GM21528 (cell line): ENCODE results near the gene TBC1D5.
"Not testable (repeated sequence)": the region's sequence is repeated elsewhere in the genome, so short reads cannot be mapped to it uniquely, and the experiment has no call there.

Experiments
- ATAC-seq: cut with Tn5 transposase; IDR thresholded peaks from one replicate; pipeline ENCODE4 v1.9.1; 2021; ENCODE audit warnings: mild to moderate bottlenecking, moderate library complexity; ENCODE audit not compliant: unreplicated experiment, low FRiP score

TBC1D5 gene

DNA sequence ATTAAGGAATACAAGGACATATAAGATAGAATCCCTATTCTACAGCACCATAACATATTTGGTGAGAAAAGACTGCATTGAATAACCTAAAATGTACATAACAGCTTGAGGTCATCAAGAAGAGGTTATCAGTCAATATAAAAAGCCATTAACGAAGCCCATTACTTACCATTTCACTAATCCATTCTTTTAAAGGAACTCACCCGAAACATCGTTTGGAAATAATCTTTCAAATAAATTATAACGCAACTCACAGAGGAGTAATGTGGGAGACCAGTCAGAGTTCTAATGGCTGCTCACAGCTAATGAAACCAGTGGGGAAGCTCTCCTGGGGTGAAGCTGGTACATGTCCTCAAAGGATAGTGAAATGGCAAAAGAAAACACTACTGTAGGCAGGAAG is 188.4 kb downstream of the TBC1D5 start:
- ATAC-seq: no peak

DNA sequence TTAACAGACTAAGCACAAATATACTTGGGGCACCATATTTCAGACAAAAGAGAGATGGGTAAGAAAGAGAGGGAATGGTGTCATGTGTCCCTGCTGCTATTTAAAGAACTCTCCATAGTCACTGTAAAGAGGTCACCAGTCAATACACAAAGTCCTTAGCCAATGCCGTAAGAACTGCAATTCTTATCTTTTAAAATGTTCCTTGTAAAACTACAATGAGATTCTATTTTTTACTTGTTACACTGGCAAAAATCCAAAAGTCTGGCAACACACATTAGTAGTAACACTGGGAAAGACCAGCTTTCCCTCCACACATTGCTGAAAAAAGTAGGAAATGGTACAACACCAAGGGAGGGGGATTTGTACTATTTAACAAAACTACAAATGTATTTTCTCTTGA is 189.4 kb downstream of the TBC1D5 start:
- ATAC-seq: no peak

DNA sequence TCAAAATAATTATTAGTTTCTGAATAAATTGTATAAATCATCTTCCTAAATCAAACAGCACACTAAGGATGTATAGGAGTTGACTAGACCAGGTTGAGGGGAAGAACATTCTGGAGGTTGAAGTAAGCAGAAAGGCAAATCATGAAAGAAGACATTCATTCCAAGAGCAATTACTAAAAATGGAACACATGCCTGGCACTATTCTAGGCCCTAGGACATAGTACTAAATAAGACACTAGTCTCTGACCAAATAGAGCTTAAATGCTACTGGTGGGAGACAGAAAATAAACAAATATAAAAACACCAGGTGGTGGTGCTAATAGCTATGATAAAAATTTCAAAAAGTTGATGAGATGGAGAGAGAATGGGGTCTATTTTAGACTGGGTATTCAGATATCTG is 190.1 kb downstream of the TBC1D5 start:
- ATAC-seq: no peak

DNA sequence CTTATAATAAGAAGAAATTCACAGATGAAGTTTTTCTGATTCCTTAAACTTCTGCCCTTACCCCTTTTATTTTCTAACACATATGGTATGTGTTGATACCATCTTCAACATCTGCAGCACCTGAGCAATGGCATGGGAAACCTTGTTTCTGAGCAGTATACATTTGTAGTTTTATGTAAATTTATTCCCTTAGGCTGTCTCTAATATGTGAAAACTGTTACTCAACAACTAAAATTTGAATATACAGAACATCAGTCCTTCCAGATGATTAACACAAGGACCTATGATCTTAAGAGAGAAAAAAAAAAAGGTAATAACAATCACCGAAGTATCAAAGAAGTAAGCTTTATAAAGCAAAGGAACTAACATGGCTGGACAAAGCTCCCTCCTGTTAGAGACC is 190.5 kb downstream of the TBC1D5 start:
- ATAC-seq: no peak

DNA sequence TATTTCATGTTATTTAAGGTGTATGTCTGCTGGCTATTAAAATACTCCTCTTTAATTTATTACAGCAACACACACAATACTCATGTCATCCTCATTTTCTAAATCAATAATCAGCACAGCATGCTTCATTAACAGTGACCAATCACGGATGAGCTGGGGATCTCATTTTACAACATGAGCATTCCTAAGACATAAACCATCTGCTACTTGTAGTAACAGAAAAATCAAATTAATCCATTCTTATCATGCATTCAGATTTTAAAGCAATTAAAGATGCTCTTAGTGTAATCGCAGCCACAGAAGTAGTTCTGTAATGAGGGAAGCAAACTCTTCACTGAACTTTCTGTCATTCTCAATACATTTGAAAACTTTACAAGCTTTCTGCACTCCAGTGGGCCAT is 191.1 kb downstream of the TBC1D5 start:
- no peak for ATAC-seq

DNA sequence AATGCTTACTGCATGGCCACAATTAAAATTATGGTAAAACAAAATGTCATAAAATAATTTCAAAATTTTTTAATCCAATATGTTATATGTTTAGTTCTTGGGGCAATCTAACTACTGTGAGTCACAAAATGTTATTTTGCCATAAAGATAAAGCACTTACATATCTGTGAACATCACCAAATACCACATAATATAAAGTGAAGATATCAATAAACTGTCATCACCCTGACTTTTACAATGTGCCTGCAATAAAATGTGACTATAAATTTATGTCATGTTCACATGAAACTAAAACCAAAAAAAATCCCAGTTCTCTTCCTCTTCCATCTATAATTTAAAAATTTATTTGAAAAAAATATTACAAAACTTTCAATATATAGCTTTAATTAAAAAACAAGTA is 191.8 kb downstream of the TBC1D5 start:
- ATAC-seq: no peak

DNA sequence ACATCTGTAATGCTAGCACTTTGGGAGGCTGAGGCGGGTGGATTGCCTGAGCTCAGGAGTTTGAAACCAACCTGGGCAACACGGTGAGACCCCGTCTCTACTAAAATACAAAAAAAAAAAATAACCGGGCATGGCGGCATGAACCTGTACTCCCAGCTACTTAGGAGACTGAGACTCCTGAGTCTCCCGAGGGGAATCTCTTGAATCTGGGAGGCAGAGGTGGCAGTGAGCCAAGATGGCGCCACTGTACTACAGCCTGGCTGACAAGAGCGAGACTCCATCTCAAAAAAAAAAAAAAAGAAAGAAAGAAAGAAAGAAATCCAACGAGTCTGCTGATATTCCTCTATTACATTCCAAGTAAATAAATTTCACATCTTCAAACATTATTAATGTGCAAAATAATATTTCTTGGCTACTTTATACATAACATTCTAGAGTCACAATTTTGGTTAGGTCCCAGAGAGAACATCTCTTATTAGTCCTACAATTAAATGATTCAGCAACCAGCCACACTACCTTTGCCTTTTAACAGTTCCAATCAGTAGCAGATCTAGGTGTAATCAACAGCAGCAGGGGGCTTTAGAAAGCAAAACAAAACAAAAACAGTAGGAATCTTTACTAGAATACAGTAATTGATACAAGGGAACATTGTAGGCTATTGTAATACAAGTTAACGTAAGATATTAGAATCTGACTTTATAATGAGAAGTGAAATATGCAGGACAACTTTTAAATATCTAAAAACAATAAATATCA is 195.8 kb downstream of the TBC1D5 start:
- ATAC-seq: no peak

DNA sequence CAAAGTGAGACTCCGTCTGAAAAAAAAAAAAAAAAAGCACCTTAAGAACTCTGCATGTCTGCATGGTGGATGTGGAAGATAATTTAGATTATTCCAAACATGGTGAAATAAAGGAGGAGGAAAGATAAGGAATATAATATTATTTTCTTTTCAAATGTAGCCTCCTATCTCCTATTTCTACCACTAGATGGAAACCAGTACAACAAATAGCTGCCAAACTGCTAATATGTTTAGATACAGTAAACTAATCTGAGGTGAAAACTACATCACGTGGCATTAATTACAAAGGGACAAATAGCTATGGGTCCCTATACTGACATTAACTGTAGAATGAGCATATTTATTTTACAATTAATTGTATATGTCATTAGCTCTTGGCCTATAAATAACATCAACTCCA is 197.8 kb downstream of the TBC1D5 start:
- no peak for ATAC-seq

DNA sequence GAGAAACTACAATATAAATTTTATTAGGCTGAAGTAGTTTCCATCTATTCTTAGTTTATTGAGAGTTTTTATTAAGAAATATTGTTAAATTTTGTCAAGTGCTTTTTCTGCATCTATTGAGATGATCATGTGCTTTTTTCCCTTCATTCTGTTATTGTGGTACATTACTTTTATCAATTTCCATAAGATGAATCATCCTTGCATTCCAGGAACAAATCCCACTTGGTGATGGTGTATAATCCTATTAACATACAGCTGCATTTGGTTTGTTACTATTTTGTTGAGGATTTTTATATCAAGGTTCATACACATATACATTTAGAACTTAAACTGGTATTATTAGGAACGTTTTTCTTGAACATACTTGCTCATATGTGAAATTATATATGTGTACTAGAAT is 199.8 kb downstream of the TBC1D5 start:
- no peak for ATAC-seq

DNA sequence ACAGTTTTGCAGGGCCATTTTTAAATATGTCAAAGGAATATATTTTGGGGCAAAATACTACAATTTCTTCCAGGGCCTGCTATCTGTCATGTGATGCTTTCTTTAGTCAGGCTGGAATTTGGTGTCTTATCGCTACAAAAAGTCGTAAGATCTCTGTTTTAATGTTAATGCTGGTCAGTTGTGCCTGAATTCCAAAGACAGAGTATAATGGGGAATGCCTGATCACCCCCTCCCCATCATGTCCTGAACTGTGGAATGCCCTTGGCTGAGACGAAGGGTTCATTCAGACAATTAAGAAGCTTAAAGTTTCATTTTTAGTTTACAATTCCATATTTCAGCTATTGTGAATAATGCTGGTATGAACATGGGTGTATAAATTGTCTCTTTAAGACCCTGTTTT is 203.0 kb downstream of the TBC1D5 start:
- no peak for ATAC-seq

DNA sequence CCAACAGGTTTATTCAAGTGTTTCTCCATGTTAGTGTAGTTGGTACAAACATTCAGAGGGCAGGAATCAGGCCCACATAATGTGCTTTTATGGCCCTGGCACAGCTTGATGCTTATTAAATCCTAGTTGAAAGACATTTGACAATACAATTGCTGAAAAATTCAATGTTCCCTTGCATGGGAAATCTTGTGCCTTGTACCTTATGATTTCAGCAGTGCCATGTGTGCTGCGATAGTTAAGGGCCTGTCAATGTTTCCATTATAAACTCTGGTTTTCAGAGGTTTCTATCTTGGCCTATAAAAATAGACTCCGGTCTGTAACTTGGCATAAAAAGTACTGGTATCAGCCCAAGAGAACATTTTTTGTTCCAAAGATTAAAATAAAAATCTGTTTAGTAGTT is 207.2 kb downstream of the TBC1D5 start:
- no peak for ATAC-seq

DNA sequence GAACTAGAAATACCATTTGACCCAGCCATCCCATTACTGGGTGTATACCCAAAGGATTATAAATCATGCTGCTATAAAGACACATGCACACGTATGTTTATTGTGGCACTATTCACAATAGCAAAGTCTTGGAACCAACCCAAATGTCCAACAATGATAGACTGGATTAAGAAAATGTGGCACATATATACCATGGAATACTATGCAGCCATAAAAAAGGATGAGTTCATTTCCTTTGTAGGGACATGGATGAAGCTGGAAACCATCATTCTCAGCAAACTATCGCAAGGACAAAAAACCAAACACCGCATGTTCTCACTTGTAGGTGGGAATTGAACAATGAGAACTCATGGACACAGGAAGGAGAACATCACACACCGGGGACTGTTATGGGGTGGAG is 210.0 kb downstream of the TBC1D5 start:
- ATAC-seq: not testable (repeated sequence)

DNA sequence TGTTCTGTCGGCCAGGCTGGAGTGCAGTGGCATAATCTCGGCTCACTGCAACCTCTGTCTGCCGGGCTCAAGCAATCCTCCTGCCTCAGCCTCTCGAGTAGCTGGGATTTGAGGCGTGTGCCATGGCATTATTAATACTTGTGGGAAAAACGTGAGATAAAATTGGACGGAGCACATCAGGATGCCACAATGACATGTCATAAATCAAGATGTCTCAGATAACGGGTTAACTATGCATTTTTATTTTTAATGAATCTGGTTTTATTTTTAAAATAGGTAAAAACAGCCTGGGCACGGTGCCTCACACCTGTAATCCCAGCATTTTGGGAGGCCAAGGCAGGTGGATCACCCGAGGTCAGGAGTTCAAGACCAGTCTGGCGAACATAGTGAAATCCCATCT is 212.8 kb downstream of the TBC1D5 start:
- ATAC-seq: no peak

DNA sequence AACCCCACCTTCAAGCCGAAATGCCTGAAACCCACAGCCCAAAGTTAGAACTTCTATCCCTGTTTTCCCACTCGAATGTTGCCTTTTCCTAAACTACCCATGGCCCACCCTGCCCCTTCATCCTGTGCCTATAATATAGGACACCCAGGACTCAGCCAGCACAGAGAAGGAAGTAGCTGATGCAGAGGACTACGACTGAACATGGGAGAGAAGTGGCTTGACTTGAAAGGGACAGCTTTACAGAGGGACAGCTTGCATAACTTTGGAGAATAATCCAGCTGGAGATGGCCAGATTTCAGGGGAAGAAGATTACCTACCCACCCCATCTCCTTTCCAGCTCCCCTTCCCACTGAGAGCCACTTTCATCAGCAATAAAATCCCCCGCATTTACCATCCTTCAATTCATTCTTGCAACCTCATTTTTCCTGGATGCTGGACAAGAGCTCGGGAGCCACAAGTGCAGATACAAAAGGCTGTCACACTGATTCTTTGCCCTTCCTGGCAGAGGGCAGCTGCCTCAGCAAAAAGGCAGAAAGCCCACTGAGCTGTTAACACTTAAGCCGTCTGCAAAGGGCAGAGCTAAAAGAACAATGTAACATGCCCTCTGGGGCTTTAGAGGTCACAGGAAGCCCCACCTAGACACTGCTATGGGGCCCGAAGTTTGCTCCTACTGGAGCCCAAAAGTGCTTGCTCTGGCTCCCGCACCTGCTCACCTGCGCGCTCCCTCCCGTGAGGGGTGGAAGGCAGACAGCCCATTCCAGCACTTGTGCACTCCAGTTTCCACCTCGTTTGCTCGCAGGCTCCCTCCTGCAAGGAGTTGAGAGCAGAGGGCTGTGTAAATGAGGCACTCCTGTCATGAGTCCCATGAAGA is 224.0 kb downstream of the TBC1D5 start:
- no peak for ATAC-seq

DNA sequence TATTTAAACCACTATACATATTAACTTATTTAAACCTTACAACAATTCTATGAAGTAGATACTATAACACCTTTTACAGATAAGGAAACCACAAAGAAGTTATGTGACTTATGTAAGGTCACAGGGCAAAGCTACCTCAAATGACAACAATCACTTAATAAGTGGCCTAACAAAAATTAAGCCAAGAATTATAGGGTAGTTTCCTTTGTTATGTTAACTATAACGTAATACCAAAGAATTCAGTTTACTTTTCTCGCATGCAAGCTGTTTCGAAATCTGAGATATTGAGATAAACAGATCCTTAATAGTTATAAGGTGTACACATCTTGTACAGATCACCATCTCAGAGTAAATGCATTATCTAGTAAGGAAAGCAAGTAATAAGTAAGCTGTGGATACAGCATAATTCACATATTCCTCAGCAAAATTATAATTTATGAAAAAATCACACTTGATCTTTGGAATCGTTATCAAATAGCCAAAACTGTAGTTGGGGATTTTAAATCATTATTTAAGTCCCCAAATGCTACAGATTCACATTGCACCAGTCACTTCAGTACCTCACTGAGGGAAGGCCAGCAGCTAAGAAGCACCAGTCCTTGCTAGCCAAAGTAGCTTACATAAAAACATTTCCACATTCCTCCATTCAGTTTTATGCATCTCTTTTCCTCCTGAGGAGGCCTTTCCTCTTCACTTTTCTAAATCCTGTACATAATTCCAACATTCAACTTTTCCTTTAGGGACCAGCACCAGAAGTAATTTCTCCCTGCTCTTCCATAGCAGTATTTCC is 226.8 kb downstream of the TBC1D5 start:
- no peak for ATAC-seq

DNA sequence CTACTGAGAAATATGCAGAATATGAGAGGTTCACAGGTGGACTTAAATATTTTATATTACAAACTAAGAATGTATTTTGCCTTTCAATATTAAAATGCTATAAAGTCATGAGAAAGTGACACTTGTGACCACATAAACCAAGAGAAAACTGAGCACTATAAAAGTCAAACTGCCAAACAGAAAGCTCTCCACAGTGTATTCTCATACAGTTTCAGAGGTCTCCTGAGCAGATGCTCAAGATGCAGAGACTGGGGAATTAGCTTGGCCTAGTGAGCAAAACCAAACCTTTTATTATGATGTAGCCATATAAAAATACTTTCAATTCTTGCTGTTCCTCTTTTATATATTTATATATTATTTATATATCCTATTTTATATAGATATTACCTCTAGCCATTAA is 227.8 kb downstream of the TBC1D5 start:
- no peak for ATAC-seq

DNA sequence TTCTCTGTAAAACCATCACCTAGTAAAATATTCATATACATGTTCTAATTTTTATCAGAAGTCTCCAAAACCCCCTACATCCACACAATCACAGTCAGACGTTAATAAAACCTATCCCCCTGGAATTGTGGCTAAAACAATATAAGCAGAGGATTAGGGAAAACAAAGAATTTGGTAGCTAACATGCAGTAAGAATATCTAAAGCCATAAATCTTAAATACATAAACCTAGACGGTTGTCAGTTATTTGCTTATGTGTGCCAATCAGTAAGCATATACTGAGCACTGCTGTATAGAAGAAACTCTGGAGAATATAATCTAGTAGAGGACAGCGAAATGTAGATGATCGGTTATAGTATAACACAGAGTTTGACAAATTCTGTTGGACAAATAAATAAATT is 232.2 kb downstream of the TBC1D5 start:
- ATAC-seq: no peak

DNA sequence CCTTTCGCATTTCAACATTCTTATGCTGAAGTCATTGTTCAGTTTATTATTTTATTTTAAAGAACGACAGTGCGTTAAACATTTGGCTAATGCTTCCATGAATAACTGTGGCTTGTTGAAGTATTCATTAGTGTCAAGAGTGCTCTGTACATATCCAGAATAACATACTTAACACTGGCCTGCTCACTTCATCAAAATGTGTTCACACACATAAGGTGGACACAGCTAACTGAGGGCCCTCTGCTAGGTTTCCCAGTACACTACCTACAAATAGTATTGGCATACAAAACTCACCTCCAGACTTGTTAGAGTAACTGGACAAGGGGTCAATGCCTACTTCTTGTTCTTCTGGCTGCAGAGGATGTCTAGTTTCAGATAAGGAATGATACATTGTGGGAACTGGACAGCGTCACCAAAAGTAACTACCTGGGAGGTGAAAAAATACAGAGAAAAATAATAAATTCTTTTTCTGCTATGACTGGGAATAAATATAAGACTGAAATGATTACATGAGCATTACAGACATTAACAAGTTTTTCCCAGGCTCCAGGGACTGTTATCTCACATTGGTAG is 234.2 kb downstream of the TBC1D5 start:
- ATAC-seq: no peak

DNA sequence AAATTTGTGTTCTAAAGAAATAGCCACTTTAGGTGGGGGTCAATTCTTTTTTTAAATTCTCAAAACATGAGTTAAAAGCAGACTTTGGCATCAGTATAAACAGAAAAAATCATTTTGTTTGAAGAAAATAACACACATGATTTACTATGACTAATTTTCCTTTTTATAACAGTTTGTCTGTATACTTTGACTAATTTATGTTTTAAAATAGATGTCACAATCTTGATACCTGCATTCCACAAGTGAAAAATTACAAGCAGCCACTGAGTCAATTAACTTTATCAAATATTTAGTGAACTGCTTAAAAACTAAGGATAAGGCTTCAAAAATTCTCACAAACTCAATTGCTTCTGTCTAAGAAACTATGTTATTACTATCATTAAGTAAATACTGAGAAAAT is 235.0 kb downstream of the TBC1D5 start:
- no peak for ATAC-seq

DNA sequence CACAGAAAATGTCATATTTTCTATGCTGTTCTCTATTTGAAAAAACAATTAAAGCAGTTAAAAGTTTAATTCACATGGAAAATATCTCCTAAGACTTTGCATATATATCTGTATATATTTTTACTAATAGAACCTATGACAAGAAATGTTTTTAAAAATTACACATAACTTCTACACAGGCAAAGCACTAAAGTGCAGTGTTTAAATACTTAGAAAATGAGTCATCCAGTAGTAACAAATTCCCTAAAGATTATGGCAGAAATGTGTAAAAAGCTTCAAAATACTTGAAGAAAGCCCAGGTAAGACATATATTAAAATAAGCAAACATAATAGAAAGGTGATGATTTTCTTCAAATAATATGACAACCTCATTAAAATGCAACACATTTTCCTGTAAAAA is 236.6 kb downstream of the TBC1D5 start:
- no peak for ATAC-seq

DNA sequence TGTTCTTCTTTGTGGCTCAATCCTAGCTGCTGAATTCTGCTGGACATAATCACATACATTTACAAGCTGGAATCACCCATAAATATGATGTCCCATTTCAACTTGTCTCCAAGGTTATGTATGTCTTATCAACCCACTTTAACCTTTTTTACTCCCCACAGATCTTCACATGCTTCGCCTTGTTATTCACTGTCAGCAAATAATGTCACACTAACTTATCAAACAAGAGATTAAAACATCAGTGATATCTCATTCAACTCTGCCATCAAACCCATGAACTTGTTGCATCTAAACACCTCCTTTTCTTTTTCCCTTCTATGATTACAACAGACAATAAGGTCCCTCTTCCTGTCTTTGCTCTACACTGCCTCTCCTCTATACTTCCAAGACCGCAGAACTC is 240.7 kb downstream of the TBC1D5 start:
- ATAC-seq: no peak
